HUES48 (cell line): ENCODE measurements around the gene KLHL3.

Experiments
- H3K27ac ChIP-seq: one replicate; pipeline ENCODE4 v1.7.0; 2013; ENCODE audit warnings: low read depth, low read length, inconsistent platforms
- H3K27me3 ChIP-seq: 2 replicates; pipeline ENCODE4 v1.6.1; 2013; ENCODE audit warnings: mild to moderate bottlenecking, low read length; ENCODE audit not compliant: control insufficient read depth, insufficient read depth
- H3K36me3 ChIP-seq: 2 replicates; pipeline ENCODE4 v1.6.1; 2013; ENCODE audit warnings: low read length; ENCODE audit not compliant: control insufficient read depth, insufficient read depth
- H3K4me1 ChIP-seq: 2 replicates; pipeline ENCODE4 v1.6.1; 2013; ENCODE audit warnings: mild to moderate bottlenecking, low read length; ENCODE audit not compliant: control insufficient read depth, insufficient read depth
- H3K4me3 ChIP-seq: 2 replicates; pipeline ENCODE4 v1.5.1; 2013; ENCODE audit warnings: mild to moderate bottlenecking, low read depth, low read length
- H3K9ac ChIP-seq: 2 replicates; pipeline ENCODE4 v1.6.1; 2013; ENCODE audit warnings: mild to moderate bottlenecking, low read depth, low read length, moderate library complexity
- H3K9me3 ChIP-seq: 2 replicates; pipeline ENCODE4 v1.6.1; 2013; ENCODE audit warnings: low read length; ENCODE audit not compliant: control insufficient read depth, insufficient read depth

The KLHL3 gene

DNA sequence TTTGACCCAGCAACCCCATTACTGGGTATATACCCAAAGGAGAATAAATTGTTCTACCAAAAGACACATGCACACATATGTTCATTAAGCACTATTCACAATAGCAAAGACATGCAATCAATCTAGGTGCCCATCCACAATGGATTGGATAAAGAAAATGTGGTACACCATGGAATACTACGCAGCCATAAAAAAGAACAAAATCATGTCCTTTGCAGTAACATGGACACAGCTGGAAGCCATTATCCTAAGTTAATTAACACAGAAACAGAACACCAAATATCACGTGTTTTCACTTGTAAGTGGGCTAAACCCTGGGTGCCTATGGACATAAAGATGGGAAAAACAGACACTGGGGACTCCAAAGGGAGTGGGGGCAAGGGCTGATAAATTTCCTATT lies 46.6 kb downstream of the KLHL3 start:
- Histone ChIP-seq H3K4me1 (no peaks in the 10 kb centered on the region), H3K36me3 (peaks cover 26% of the 10 kb centered on the region), H3K4me3 (no peak overlapping the region), H3K9ac (no peak overlapping the region), H3K9me3 (no peaks in the 10 kb centered on the region), H3K27me3 (no peaks in the 10 kb centered on the region), H3K27ac (no peak overlapping the region)

DNA sequence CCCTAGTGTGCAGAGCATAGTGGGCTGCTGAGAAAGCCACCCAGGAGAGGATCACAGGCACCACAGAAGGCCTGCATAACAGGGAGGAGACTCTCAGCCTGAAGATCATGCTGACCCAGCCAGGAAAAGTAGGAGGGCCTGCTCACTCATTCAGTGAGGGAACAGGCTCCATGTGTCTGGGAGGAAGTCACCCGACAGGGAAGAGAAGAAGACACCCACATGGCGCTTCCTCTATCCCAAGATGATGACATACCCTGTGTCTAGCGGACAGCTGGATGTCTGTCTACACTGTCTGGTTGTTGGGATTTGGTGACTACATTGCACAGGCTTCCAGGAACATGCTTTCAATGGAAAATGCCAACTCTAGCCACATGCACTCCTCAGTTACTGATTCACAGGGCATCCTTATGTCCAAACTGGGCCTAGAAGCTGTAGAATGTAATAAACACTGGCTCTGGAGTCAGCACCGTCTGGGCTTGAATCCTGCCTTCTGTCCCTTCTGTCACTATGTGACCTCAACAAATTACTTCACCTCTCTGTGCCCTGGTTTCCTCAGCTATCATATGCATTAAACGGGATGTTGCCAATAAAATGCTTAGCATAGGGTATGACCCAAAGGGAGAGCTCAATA lies 47.6 kb downstream of the KLHL3 start:
- H3K9ac ChIP-seq: no peak overlapping the region
- no peaks in the 10 kb centered on the region for H3K9me3 ChIP-seq
- H3K4me3 ChIP-seq: no peak overlapping the region
- H3K4me1 ChIP-seq: no peaks in the 10 kb centered on the region
- no peak overlapping the region for H3K27ac ChIP-seq
- H3K27me3 ChIP-seq: no peaks in the 10 kb centered on the region
- peaks cover 26% of the 10 kb centered on the region for H3K36me3 ChIP-seq

DNA sequence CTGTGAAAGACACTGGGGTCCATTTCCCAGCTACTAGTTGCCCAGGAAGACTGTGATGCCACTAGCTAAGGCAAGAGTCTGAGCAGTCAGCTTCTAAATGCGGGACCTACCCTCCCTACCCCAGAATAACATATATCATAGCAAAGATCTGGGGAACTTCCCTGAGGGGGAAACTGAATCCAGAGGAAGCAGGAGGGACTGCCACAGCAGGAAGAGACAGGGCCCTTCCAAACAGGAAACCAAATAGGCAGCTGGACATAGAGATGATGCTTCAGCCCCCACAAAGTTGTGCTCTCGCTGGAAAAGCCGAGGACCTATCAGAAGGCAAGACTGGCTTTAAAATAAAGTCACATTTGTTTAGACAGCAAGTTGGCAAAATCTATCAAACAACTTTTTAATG lies 51.1 kb downstream of the KLHL3 start:
- H3K27ac ChIP-seq: no peak overlapping the region
- H3K27me3 ChIP-seq: no peaks in the 10 kb centered on the region
- no peak overlapping the region for H3K9ac ChIP-seq
- no peaks in the 10 kb centered on the region for H3K4me1 ChIP-seq
- H3K36me3 ChIP-seq: peaks cover 18% of the 10 kb centered on the region
- no peak overlapping the region for H3K4me3 ChIP-seq
- no peaks in the 10 kb centered on the region for H3K9me3 ChIP-seq

DNA sequence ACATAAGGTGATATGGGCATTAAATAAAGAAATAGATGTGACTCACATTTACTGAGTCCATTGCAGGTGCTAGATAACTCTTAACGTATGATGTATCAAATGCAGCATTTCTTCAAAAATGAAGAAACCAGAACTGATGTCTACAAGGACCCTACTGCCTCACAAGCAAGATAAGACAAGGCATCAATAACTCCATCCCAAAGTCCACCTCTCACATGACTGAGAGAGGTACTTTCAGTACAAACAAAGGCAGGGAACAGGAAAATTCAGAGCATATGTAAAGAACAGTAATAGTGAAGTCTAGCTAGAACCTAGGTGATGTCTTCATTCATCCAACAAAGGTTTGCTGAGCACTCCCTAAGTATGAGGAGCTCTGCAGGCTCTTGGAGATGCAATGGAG lies 54.7 kb downstream of the KLHL3 start:
- Histone ChIP-seq H3K27ac (no peak overlapping the region), H3K4me1 (no peaks in the 10 kb centered on the region), H3K9ac (no peak overlapping the region), H3K9me3 (no peaks in the 10 kb centered on the region), H3K4me3 (no peak overlapping the region), H3K36me3 (peaks cover 18% of the 10 kb centered on the region), H3K27me3 (no peaks in the 10 kb centered on the region)

DNA sequence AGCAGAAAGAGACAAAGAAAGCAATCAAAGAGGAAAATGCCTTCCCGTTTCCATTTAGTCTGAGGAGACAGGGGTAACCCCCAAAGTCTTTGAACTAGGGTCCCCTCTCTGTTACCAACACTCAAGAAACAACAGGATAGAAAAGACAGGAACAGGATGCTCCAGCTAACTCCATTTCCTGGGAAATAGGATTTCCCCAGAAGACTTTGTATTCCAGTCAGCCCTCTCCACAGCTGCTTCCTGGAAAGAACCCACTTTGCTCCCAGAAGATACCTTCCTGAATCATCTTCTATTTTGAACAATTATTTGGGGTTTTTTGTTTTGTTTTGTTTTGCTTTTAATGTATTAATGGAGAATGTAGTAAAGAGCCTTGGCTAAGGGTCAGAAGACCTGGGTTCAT lies 56.0 kb downstream of the KLHL3 start:
- Histone ChIP-seq H3K4me1 (no peaks in the 10 kb centered on the region), H3K36me3 (peaks cover 14% of the 10 kb centered on the region)

DNA sequence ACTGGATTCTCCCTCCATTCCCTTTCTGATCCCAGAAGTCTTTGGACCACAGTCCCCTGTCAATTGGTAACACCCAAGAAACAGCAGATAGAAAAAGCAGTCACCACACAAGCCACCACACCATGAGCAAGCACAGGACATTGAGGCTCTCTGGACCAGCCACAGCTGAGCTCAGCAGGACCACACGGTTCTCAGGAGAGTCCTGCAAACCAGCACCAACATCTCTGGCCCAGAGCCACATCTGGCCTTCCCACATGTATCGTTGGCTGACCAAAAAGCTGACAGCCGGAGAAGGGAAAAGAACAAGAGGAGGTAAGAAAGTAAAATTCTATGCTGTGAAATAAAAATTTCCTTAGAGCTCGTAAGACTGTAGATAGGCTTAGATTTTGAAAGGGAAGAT lies 56.7 kb downstream of the KLHL3 start:
- no peaks in the 10 kb centered on the region for H3K9me3 ChIP-seq
- H3K27me3 ChIP-seq: no peaks in the 10 kb centered on the region
- no peak overlapping the region for H3K27ac ChIP-seq
- no peak overlapping the region for H3K4me3 ChIP-seq
- H3K36me3 ChIP-seq: peaks cover 12% of the 10 kb centered on the region
- H3K9ac ChIP-seq: no peak overlapping the region
- H3K4me1 ChIP-seq: no peaks in the 10 kb centered on the region

More for the DNA sequence above, 56.0 kb downstream of the KLHL3 start:
- H3K4me3 ChIP-seq: no peak overlapping the region
- H3K9me3 ChIP-seq: no peaks in the 10 kb centered on the region
- H3K9ac ChIP-seq: no peak overlapping the region
- no peak overlapping the region for H3K27ac ChIP-seq
- H3K27me3 ChIP-seq: no peaks in the 10 kb centered on the region

DNA sequence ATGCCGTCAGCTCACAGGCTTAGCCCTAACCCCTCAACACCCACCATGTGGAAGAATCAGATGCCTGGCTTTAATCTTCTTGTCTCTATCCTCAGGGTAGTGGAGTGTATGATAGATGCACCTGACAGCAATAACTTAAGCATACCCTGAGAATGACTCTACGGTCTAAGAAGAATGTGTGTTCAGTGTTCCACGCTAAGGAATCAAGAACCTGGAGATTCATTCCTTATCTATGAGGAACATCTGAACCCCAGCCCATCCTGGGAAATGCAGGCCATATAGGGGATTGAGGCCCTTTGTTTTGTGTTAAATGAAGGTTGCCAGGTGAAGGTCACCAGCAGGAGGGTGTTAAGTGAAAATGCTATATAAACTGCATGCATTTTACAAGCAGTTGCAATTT lies 63.0 kb downstream of the KLHL3 start:
- H3K9ac ChIP-seq: no peak overlapping the region
- H3K4me3 ChIP-seq: no peak overlapping the region
- no peak overlapping the region for H3K27ac ChIP-seq
- no peaks in the 10 kb centered on the region for H3K27me3 ChIP-seq
- H3K9me3 ChIP-seq: no peaks in the 10 kb centered on the region
- peaks cover 12% of the 10 kb centered on the region for H3K36me3 ChIP-seq
- H3K4me1 ChIP-seq: no peaks in the 10 kb centered on the region

DNA sequence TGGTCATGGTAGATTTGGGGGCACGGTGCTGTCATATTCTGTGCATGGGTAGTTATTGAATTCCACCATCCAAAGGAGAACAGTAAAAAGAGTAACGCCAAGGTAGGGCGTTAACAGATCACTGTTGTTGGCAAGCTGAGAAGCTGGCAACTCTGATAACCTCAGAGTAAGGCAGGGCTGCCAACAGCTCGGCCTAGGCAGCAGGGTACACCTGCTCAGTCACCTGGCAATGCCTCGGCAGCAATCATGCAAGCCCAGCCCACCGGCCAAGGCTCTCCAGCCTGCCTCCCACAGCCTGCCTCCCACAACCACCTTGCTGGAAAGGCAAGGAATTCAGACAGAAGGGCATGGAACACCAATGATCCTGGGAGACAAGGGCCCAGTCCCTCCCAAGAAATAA lies 63.9 kb downstream of the KLHL3 start:
- Histone ChIP-seq H3K9me3 (no peaks in the 10 kb centered on the region), H3K4me3 (no peak overlapping the region), H3K9ac (no peak overlapping the region), H3K27me3 (no peaks in the 10 kb centered on the region), H3K27ac (no peak overlapping the region), H3K36me3 (peaks cover 7% of the 10 kb centered on the region), H3K4me1 (no peaks in the 10 kb centered on the region)

DNA sequence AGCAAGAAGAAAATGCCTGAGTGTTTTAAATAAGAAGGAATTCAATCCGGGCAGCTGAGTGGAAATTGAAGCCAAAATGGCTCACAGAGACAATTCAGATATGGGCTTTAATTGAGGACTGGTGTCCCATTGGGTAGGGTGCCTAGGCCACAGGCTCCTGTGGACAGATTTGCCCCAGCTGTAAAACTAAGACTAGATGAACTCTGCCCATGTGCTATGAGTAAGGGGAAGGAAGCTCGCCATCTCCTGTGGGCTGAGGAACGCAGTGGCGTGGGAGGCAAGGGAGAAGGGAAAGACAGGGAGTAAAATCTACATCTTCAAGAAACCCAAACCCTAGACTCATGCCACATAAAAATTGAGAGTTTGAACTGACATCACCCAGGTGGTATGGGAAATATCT lies 66.1 kb downstream of the KLHL3 start:
- H3K9ac ChIP-seq: no peak overlapping the region
- H3K27ac ChIP-seq: no peak overlapping the region
- no peaks in the 10 kb centered on the region for H3K4me1 ChIP-seq
- H3K9me3 ChIP-seq: no peaks in the 10 kb centered on the region
- no peaks in the 10 kb centered on the region for H3K36me3 ChIP-seq
- no peak overlapping the region for H3K4me3 ChIP-seq
- H3K27me3 ChIP-seq: no peaks in the 10 kb centered on the region

DNA sequence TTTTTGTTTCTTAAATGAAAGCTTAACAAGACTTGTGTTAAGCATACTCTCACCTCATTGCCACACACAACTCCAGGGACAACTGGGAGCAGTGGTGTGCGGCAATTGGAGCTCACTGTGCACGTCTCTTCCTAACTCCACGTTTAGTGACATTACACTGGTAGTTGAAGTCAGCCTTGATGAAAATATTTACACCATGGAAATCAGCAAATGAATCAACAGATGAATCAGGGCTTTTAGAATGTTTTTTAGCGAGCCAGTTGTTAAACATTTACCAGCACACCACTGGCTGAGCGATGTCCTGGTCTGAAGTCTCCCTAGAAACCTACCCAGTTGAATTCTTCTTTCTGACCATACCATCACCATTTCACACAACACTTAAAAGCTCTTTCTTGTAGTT lies 67.3 kb downstream of the KLHL3 start:
- no peaks in the 10 kb centered on the region for H3K9me3 ChIP-seq
- H3K36me3 ChIP-seq: no peaks in the 10 kb centered on the region
- H3K9ac ChIP-seq: no peak overlapping the region
- H3K4me1 ChIP-seq: no peaks in the 10 kb centered on the region
- no peak overlapping the region for H3K4me3 ChIP-seq
- no peaks in the 10 kb centered on the region for H3K27me3 ChIP-seq
- no peak overlapping the region for H3K27ac ChIP-seq

DNA sequence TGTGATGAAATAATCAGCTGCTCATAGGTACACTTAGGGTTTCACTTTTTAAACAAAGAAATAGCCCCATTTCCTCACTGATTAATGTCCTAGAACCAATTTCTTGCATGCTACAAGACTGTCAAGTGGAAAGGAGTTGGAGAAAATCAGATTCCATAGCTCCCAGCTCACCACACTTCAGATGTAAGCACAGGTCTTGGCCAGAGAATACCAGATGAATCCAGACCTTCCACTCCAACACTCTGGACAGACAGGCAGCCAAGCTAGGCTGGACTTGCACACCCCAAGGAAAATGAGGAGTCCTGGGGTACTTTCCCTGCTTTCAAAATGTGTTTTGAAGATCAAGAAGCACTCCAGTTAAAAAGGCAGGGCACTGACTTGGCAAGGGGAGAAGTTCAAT lies 68.5 kb downstream of the KLHL3 start:
- H3K9me3 ChIP-seq: no peaks in the 10 kb centered on the region
- no peaks in the 10 kb centered on the region for H3K27me3 ChIP-seq
- H3K4me1 ChIP-seq: no peaks in the 10 kb centered on the region
- no peak overlapping the region for H3K9ac ChIP-seq
- H3K27ac ChIP-seq: no peak overlapping the region
- H3K36me3 ChIP-seq: no peaks in the 10 kb centered on the region
- no peak overlapping the region for H3K4me3 ChIP-seq

DNA sequence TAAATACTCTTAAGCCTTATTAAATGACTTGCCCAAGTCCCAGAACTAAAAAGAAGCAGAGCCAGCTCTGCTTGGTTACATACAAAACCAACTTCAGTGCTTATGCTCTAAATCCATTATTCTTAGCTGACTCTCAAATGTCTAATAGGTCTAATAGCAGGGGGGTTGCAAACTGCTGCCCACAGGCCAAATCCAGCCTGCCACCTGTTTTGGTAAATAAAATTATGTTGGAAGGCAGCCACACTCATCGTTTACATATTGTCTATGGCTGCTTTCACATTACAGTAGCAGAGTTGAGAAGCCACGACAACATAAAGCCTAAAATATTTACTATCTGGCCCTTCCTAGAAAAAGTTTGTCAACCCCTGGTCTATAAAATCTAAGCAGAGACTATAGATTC lies 69.0 kb downstream of the KLHL3 start:
- Histone ChIP-seq H3K27ac (no peak overlapping the region), H3K9ac (no peak overlapping the region), H3K4me3 (no peak overlapping the region), H3K27me3 (no peaks in the 10 kb centered on the region), H3K36me3 (no peaks in the 10 kb centered on the region), H3K4me1 (no peaks in the 10 kb centered on the region), H3K9me3 (no peaks in the 10 kb centered on the region)
